PC-9 (cell line): ENCODE data around the gene ZNF865. TPM values are rescaled to one million over a fixed set of nuclear protein-coding genes. Genes with fewer than 3 reads are reported as not detected.

Experiments used
- BruUV-seq: library from RNA; stranded (reverse); fragments of 400-500 nt; replicated peaks from 2 replicates; lab custom pipeline; 2021; lab: Mats Ljungman, UMichigan
- CTCF ChIA-PET: fragments of 300-600 bp; sonication (Branson Sonifier 250); formaldehyde crosslinking; loops from one replicate; lab custom pipeline; 2022; ENCODE audit warnings: antibody characterized with exemption; lab: Charles Lee
- POLR2A ChIA-PET: fragments of 300-600 bp; sonication (Branson Sonifier 250); formaldehyde crosslinking; loops from one replicate; lab custom pipeline; 2022; ENCODE audit warnings: antibody characterized with exemption; ENCODE audit not compliant: unreplicated experiment; lab: Charles Lee
- DNase-seq, 2 experiments: peaks; one replicate each; pipeline versions ENCODE4 v3.0.0 to v3.0.0-alpha.2; 2015 to 2022; ENCODE audit warnings: mixed read lengths in 1 of 2
- H2AFZ ChIP-seq: fragments of 200-600 bp; sonication (generic); 2 replicates; pipeline ENCODE4 v1.8.1; 2017; ENCODE audit warnings: antibody characterized with exemption
- H3F3A ChIP-seq: fragments of 200-600 bp; sonication (generic); 2 replicates; pipeline ENCODE4 v1.8.1; 2017; ENCODE audit warnings: antibody characterized with exemption, mild to moderate bottlenecking, low read depth; ENCODE audit not compliant: insufficient read depth
- H3K27ac ChIP-seq: fragments of 200-600 bp; sonication (generic); 2 replicates; pipeline ENCODE4 v1.6.1; 2016; ENCODE audit warnings: mixed run types
- H3K27me3 ChIP-seq: fragments of 200-600 bp; sonication (generic); 2 replicates; pipeline ENCODE4 v1.6.1; 2016; ENCODE audit warnings: low read depth, mixed run types; ENCODE audit not compliant: insufficient read depth
- H3K36me3 ChIP-seq: fragments of 200-600 bp; sonication (generic); 2 replicates; pipeline ENCODE4 v1.6.1; 2016; ENCODE audit warnings: low read depth, mixed run types
- H3K4me1 ChIP-seq: fragments of 200-600 bp; sonication (generic); replicated peaks from 2 replicates; pipeline ENCODE4 v1.6.1; 2016; ENCODE audit warnings: mixed run types; ENCODE audit not compliant: insufficient read depth
- H3K4me2 ChIP-seq: fragments of 200-600 bp; sonication (generic); 2 replicates; pipeline ENCODE4 v1.6.1; 2017; ENCODE audit warnings: mixed run types
- H3K4me3 ChIP-seq: fragments of 200-600 bp; sonication (generic); 2 replicates; pipeline ENCODE4 v1.6.1; 2016; ENCODE audit warnings: mixed run types
- H3K79me2 ChIP-seq: fragments of 200-600 bp; sonication (generic); 2 replicates; pipeline ENCODE4 v1.6.1; 2017; ENCODE audit warnings: low read depth, mixed run types
- H3K9me2 ChIP-seq: fragments of 200-600 bp; sonication (generic); 2 replicates; pipeline ENCODE4 v1.8.1; 2017; ENCODE audit warnings: mild to moderate bottlenecking; ENCODE audit not compliant: insufficient read depth
- H3K9me3 ChIP-seq: fragments of 200-600 bp; sonication (generic); 2 replicates; pipeline ENCODE4 v1.8.1; 2016; ENCODE audit warnings: low read depth; ENCODE audit not compliant: insufficient read depth
- H4K20me1 ChIP-seq: fragments of 200-600 bp; sonication (generic); 2 replicates; pipeline ENCODE4 v1.8.1; 2017; ENCODE audit not compliant: insufficient read depth
- EZH2 ChIP-seq: fragments of 200-600 bp; sonication (generic); IDR thresholded peaks from 2 replicates; pipeline ENCODE4 v1.8.0; 2017; ENCODE audit warnings: antibody characterized with exemption, low read depth
- intact Hi-C: fragments of 100-400 bp; cut with micrococcal nuclease; formaldehyde crosslinking; loops from one replicate; pipeline ENCODE4 v1.10.0; 2022; ENCODE audit not compliant: unreplicated experiment
- total RNA-seq: library from RNA; stranded (reverse); gene quantifications from 2 replicates; pipeline ENCODE4 v1.2.3, GENCODE V29; 2021
- TF ChIP-seq, protein P1 (sequence below): fragments of 200-600 bp; sonication (generic); conservative IDR thresholded peaks from 2 replicates; pipeline ENCODE4 v1.6.1; 2017; ENCODE audit warnings: mixed run types, antibody characterized with exemption, mild to moderate bottlenecking, moderate library complexity

The ZNF865 gene
- total RNA-seq, 1 experiment from 2014 or later = 26.8 TPM

DNA sequence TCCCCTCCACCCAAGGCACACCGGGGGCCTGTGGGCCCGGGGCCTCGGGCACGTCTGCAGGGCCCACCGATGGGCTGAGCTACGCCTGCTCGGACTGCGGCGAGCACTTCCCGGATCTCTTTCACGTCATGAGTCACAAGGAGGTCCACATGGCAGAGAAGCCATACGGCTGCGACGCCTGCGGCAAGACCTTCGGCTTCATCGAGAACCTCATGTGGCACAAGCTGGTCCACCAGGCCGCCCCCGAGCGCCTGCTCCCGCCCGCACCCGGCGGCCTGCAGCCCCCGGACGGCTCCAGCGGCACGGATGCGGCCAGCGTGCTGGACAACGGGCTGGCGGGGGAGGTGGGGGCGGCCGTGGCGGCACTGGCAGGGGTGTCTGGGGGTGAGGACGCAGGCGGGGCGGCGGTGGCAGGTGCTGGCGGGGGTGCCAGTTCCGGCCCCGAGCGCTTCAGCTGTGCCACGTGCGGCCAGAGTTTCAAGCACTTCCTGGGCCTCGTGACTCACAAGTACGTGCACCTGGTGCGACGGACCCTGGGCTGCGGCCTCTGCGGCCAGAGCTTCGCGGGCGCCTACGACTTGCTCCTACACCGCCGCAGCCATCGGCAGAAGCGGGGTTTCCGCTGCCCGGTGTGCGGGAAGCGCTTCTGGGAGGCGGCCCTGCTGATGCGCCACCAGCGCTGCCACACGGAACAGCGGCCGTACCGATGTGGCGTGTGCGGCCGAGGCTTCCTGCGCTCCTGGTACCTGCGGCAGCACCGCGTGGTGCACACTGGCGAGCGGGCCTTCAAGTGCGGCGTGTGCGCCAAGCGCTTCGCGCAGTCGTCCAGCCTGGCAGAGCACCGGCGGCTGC is 10.3 kb downstream of the ZNF865 start:
- peak in 1 of 2 experiments; percentile 30 for DNase-seq
- TF ChIP-seq EZH2 = no peak
- TF ChIP-seq, protein P1, sequence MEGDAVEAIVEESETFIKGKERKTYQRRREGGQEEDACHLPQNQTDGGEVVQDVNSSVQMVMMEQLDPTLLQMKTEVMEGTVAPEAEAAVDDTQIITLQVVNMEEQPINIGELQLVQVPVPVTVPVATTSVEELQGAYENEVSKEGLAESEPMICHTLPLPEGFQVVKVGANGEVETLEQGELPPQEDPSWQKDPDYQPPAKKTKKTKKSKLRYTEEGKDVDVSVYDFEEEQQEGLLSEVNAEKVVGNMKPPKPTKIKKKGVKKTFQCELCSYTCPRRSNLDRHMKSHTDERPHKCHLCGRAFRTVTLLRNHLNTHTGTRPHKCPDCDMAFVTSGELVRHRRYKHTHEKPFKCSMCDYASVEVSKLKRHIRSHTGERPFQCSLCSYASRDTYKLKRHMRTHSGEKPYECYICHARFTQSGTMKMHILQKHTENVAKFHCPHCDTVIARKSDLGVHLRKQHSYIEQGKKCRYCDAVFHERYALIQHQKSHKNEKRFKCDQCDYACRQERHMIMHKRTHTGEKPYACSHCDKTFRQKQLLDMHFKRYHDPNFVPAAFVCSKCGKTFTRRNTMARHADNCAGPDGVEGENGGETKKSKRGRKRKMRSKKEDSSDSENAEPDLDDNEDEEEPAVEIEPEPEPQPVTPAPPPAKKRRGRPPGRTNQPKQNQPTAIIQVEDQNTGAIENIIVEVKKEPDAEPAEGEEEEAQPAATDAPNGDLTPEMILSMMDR = no peak
- Histone ChIP-seq H3K9me2 (no peaks in the 10 kb centered on the region), H3K36me3 (peaks cover 3% of the 10 kb centered on the region; the same call in 1 of the 2 replicates), H3K9me3 (no peaks in the 10 kb centered on the region), H3K4me3 (no peak overlapping the region), H2AFZ (no peak overlapping the region), H3K4me2 (no peak overlapping the region), H3K27ac (no peak overlapping the region), H3K79me2 (no peaks in the 10 kb centered on the region), H4K20me1 (peaks cover 14% of the 10 kb centered on the region), H3K4me1 (no peaks in the 10 kb centered on the region), H3F3A (peaks cover 39% of the 10 kb centered on the region), H3K27me3 (no peaks in the 10 kb centered on the region)
- POLR2A ChIA-PET = no interaction called here
- CTCF ChIA-PET = no interaction called here
- intact Hi-C loops = no loop called here
- BruUV-seq = no TSS peak

DNA sequence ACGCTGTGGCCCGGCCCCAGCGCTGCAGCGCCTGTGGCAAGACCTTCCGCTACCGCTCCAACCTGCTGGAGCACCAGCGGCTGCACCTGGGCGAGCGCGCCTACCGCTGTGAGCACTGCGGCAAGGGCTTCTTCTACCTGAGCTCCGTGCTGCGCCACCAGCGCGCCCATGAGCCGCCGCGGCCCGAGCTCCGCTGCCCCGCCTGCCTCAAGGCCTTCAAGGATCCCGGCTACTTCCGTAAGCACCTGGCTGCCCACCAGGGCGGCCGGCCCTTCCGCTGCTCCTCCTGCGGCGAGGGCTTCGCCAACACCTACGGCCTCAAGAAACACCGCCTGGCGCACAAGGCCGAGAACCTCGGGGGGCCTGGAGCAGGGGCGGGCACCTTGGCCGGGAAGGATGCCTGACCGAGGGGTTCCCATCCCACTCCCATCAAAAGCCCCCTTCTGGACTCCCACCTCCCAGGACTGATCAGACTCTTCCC is 11.0 kb downstream of the ZNF865 start:
- no peak overlapping the region for H2AFZ ChIP-seq
- peaks cover 3% of the 10 kb centered on the region; the same call in 1 of the 2 replicates for H3K36me3 ChIP-seq
- ChIA-PET CTCF (no interaction called here), POLR2A (interaction anchor here (0.5 kb wide), 1 partner anchor 11 kb away, joined by 4 read pairs; the partner anchor contains the start of gene ZNF865)
- H3K9me2 ChIP-seq = no peaks in the 10 kb centered on the region
- intact Hi-C loops = no loop called here
- H4K20me1 ChIP-seq = peaks cover 14% of the 10 kb centered on the region
- H3K27me3 ChIP-seq = no peaks in the 10 kb centered on the region
- DNase-seq = no peak
- TF ChIP-seq EZH2 = no peak
- TF ChIP-seq, protein P1 = no peak
- H3K4me1 ChIP-seq = no peaks in the 10 kb centered on the region
- H3K9me3 ChIP-seq = no peaks in the 10 kb centered on the region
- no peak overlapping the region for H3K4me3 ChIP-seq
- H3K79me2 ChIP-seq = no peaks in the 10 kb centered on the region
- H3F3A ChIP-seq = peaks cover 39% of the 10 kb centered on the region
- no peak overlapping the region for H3K27ac ChIP-seq
- BruUV-seq = no TSS peak
- H3K4me2 ChIP-seq = no peak overlapping the region

DNA sequence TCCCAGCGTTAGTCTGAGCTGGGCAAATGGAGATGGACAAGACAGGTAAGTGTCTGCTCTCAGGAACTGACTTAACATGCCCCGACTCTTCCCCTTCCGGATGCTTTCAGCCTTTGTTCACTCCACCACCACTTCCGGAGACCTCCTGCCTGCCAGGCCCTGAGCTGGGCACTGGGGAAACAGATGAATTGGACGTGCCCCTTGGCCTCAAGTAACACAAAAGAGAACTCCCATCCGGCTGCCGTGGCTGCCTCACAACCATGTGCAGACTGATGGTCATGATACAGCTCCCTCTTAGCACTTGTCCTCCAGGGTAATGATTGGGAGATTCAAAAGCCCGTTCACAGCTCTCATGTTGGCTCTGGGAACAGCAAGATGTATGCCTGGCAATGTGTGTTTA is 12.0 kb downstream of the ZNF865 start:
- Histone ChIP-seq H3K4me2 (no peak overlapping the region), H3K27me3 (no peaks in the 10 kb centered on the region), H3F3A (peaks cover 31% of the 10 kb centered on the region), H4K20me1 (peaks cover 9% of the 10 kb centered on the region), H3K9me2 (no peaks in the 10 kb centered on the region), H3K9me3 (no peaks in the 10 kb centered on the region), H3K4me1 (no peaks in the 10 kb centered on the region), H2AFZ (no peak overlapping the region), H3K27ac (no peak overlapping the region), H3K79me2 (no peaks in the 10 kb centered on the region), H3K36me3 (peaks cover 3% of the 10 kb centered on the region; the same call in 1 of the 2 replicates), H3K4me3 (no peak overlapping the region)
- no peak for TF ChIP-seq EZH2
- TF ChIP-seq, protein P1 = no peak
- no peak for DNase-seq
- BruUV-seq = no TSS peak
- CTCF ChIA-PET = interaction anchor here (0.5 kb wide), 1 partner anchor 561 kb away, joined by 4 read pairs; no protein-coding TSS in a partner anchor
- POLR2A ChIA-PET = no interaction called here
- intact Hi-C loops = no loop called here
